Prostate gland (tissue), 2 donors: ENCODE measurements around the gene RPS24.

Experiments
- CTCF ChIP-seq, 4 experiments: fragments of 200-600 bp in 2 of 4; fragments of 450-650 bp in 2 of 4; sonication (generic) in 2 of 4; IDR thresholded peaks; 1 replicate in 3 of 4; 2 replicates in 1 of 4; pipeline ENCODE4 v1.5.1; 2016 to 2019; ENCODE audit warnings: antibody characterized with exemption in 4 of 4, mild to moderate bottlenecking in 2 of 4, moderate library complexity in 2 of 4
- POLR2A ChIP-seq: fragments of 450-650 bp; IDR thresholded peaks from one replicate; pipeline ENCODE4 v1.6.1; 2016; ENCODE audit warnings: antibody characterized with exemption, mild to moderate bottlenecking
- POLR2AphosphoS5 ChIP-seq: sonication (generic); formaldehyde crosslinking; IDR thresholded peaks from one replicate; pipeline ENCODE4 v1.6.1; 2017; ENCODE audit warnings: antibody characterized with exemption

- TF ChIP-seq CTCF (IDR thresholded peaks at IDR 0.05) (no peak), POLR2A (no peak), POLR2AphosphoS5 (no peak)
Measured at GRCh38 chr10:78070726-78071125, 37.1 kb downstream of the RPS24 start.
